HEK293 (cell line): ENCODE data around the gene CHST7.

Experiments used
- BCL11A ChIP-seq: fragments of 450-650 bp; formaldehyde crosslinking; IDR thresholded peaks from 2 replicates; pipeline ENCODE4 v1.5.1; 2016; ENCODE audit warnings: low read depth, missing biosample characterization, missing genetic modification characterization
- BCL6B ChIP-seq: fragments of 450-650 bp; formaldehyde crosslinking; IDR thresholded peaks from 2 replicates; pipeline ENCODE4 v1.5.1; 2017; ENCODE audit warnings: missing biosample characterization, missing genetic modification characterization
- HIC1 ChIP-seq: fragments of 450-650 bp; formaldehyde crosslinking; IDR thresholded peaks from 2 replicates; pipeline ENCODE4 v1.5.1; 2016; ENCODE audit warnings: missing biosample characterization, missing genetic modification characterization
- ZBTB11 ChIP-seq: fragments of 450-650 bp; formaldehyde crosslinking; conservative IDR thresholded peaks from 2 replicates; pipeline ENCODE4 v1.5.1; 2016; ENCODE audit warnings: low read depth, missing biosample characterization, missing genetic modification characterization
- ZBTB6 ChIP-seq: fragments of 450-650 bp; formaldehyde crosslinking; IDR thresholded peaks from 2 replicates; pipeline ENCODE4 v1.5.1; 2017; ENCODE audit warnings: missing biosample characterization, missing genetic modification characterization
- ZNF350 ChIP-seq: fragments of 450-650 bp; formaldehyde crosslinking; IDR thresholded peaks from 2 replicates; pipeline ENCODE4 v1.5.0; 2017; ENCODE audit warnings: missing biosample characterization, mild to moderate bottlenecking, missing genetic modification characterization
- ZNF404 ChIP-seq: fragments of 450-650 bp; formaldehyde crosslinking; IDR thresholded peaks from 2 replicates; pipeline ENCODE4 v1.5.1; 2017; ENCODE audit warnings: missing biosample characterization, missing genetic modification characterization
- ZNF501 ChIP-seq: fragments of 450-650 bp; formaldehyde crosslinking; IDR thresholded peaks from 2 replicates; pipeline ENCODE4 v1.5.1; 2016; ENCODE audit warnings: missing biosample characterization, missing genetic modification characterization
- ZNF510 ChIP-seq: fragments of 450-650 bp; formaldehyde crosslinking; IDR thresholded peaks from 2 replicates; pipeline ENCODE4 v1.5.1; 2018; ENCODE audit warnings: mild to moderate bottlenecking, missing genetic modification characterization, missing biosample characterization; ENCODE audit not compliant: insufficient replicate concordance
- ZNF513 ChIP-seq: fragments of 450-650 bp; IDR thresholded peaks from 2 replicates; pipeline ENCODE4 v1.5.1; 2018; ENCODE audit warnings: missing biosample characterization, missing genetic modification characterization
- ZNF521 ChIP-seq: fragments of 450-650 bp; formaldehyde crosslinking; IDR thresholded peaks from 2 replicates; pipeline ENCODE4 v1.5.1; 2017; ENCODE audit warnings: missing biosample characterization, mild to moderate bottlenecking, missing genetic modification characterization
- ZNF530 ChIP-seq: fragments of 450-650 bp; formaldehyde crosslinking; IDR thresholded peaks from 2 replicates; pipeline ENCODE4 v1.5.1; 2016; ENCODE audit warnings: low read depth, missing biosample characterization, missing genetic modification characterization
- ZNF580 ChIP-seq: fragments of 450-650 bp; formaldehyde crosslinking; IDR thresholded peaks from 2 replicates; pipeline ENCODE4 v1.5.1; 2016; ENCODE audit warnings: missing biosample characterization, missing genetic modification characterization
- ZNF623 ChIP-seq: fragments of 450-650 bp; formaldehyde crosslinking; IDR thresholded peaks from 2 replicates; pipeline ENCODE4 v1.5.1; 2016; ENCODE audit warnings: missing biosample characterization, missing genetic modification characterization
- ZNF639 ChIP-seq: fragments of 450-650 bp; formaldehyde crosslinking; IDR thresholded peaks from 2 replicates; pipeline ENCODE4 v1.5.1; 2016; ENCODE audit warnings: missing biosample characterization, missing genetic modification characterization
- ZNF658 ChIP-seq: fragments of 450-650 bp; formaldehyde crosslinking; IDR thresholded peaks from 2 replicates; pipeline ENCODE4; 2016; ENCODE audit warnings: missing biosample characterization, missing genetic modification characterization
- ZNF692 ChIP-seq: fragments of 450-650 bp; formaldehyde crosslinking; IDR thresholded peaks from 2 replicates; pipeline ENCODE4 v1.5.1; 2016; ENCODE audit warnings: missing biosample characterization, missing genetic modification characterization
- ZNF768 ChIP-seq: fragments of 450-650 bp; formaldehyde crosslinking; IDR thresholded peaks from 2 replicates; pipeline ENCODE4 v1.5.1; 2018; ENCODE audit warnings: missing biosample characterization, mild to moderate bottlenecking, missing genetic modification characterization
- ZSCAN18 ChIP-seq: fragments of 450-650 bp; formaldehyde crosslinking; IDR thresholded peaks from 2 replicates; pipeline ENCODE4 v1.5.1; 2016; ENCODE audit warnings: missing biosample characterization, missing genetic modification characterization
- ZSCAN30 ChIP-seq: fragments of 450-650 bp; IDR thresholded peaks from 2 replicates; pipeline ENCODE4 v1.5.1; 2018; ENCODE audit warnings: missing biosample characterization, mild to moderate bottlenecking, missing genetic modification characterization, moderate library complexity
- ZSCAN5A ChIP-seq: fragments of 450-650 bp; formaldehyde crosslinking; IDR thresholded peaks from 2 replicates; pipeline ENCODE4 v1.5.1; 2016; ENCODE audit warnings: missing biosample characterization, missing genetic modification characterization

The CHST7 gene

GRCh38 chrX:46545111-46546005 is 28.2 kb upstream of the CHST7 start, which contains the start of gene ZNF674 (continued):
- TF ChIP-seq ZSCAN18 (tag by site-specific recombination) (no peak), ZBTB11 (tag by site-specific recombination) (peak; percentile 80), ZNF623 (no peak), BCL6B (no peak), BCL11A (tag by site-specific recombination) (no peak), ZBTB6 (no peak), ZNF521 (tag by site-specific recombination) (no peak), ZSCAN30 (0 out of 2 replicates have a peak, but pooled peaks have one; percentile 17), HIC1 (peak; percentile 85), ZNF692 (tag by site-specific recombination) (peak; percentile 90), ZNF530 (tag by site-specific recombination) (no peak), ZNF404 (no peak), ZNF501 (tag by site-specific recombination) (peak; percentile 90; the same call in 1 of the 2 replicates), ZNF768 (no peak), ZNF513 (tag by site-specific recombination) (no peak), ZNF350 (no peak), ZSCAN5A (tag by site-specific recombination) (no peak), ZNF510 (no peak), ZNF580 (tag by site-specific recombination) (no peak), ZNF658 (tag by site-specific recombination) (no peak), ZNF639 (tag by site-specific recombination) (peak; percentile 62; the same call in 1 of the 2 replicates)
